Activated CD8-positive, alpha-beta memory T cell treated with anti-CD3 and anti-CD28 coated beads, Interleukin-2, amount 50 U/mL, for 48 hours (primary cell): ENCODE data around the gene GBP6.
"Not testable (repeated sequence)": the region's sequence is repeated elsewhere in the genome, so short reads cannot be mapped to it uniquely, and the experiment has no call there.

Experiments used
- DNase-seq: peaks from one replicate; pipeline ENCODE4 v3.0.0-alpha.2; 2020

GBP6 gene

GRCh38 chr1:89369331-89369730 lies 5.5 kb downstream of the GBP6 start:
- no peak for DNase-seq

GRCh38 chr1:89373810-89374209 lies 10.0 kb downstream of the GBP6 start:
- not testable (repeated sequence) for DNase-seq

GRCh38 chr1:89378001-89378400 lies 14.1 kb downstream of the GBP6 start:
- no peak for DNase-seq

- no peak for DNase-seq
These were observed 17.8 kb downstream of the GBP6 start for GRCh38 chr1:89381618-89382017.

- no peak for DNase-seq
These were observed 18.6 kb downstream of the GBP6 start for GRCh38 chr1:89382479-89382878.

GRCh38 chr1:89383185-89383584 lies 19.3 kb downstream of the GBP6 start:
- DNase-seq, result no peak

GRCh38 chr1:89390707-89391106 lies 26.8 kb downstream of the GBP6 start:
- DNase-seq, result no peak

- DNase-seq, result no peak
These were observed 27.8 kb downstream of the GBP6 start for GRCh38 chr1:89391686-89392085.

- DNase-seq, result no peak
These were observed 31.0 kb downstream of the GBP6 start for GRCh38 chr1:89394851-89395250.

- DNase-seq, result no peak
These were observed 33.0 kb downstream of the GBP6 start for GRCh38 chr1:89396902-89397301.

- no peak for DNase-seq
These were observed 41.5 kb downstream of the GBP6 start for GRCh38 chr1:89405275-89405929.

GRCh38 chr1:89407360-89407759 lies 43.5 kb downstream of the GBP6 start:
- no peak for DNase-seq

- not testable (repeated sequence) for DNase-seq
These were observed 43.9 kb downstream of the GBP6 start for GRCh38 chr1:89407768-89408167.

- DNase-seq, result no peak
These were observed 61.2 kb downstream of the GBP6 start for GRCh38 chr1:89425056-89425455.

- DNase-seq, result no peak
These were observed 65.2 kb downstream of the GBP6 start for GRCh38 chr1:89429062-89429461.

- not testable (repeated sequence) for DNase-seq
These were observed 65.8 kb downstream of the GBP6 start for GRCh38 chr1:89429681-89430080.

- no peak for DNase-seq
These were observed 69.6 kb downstream of the GBP6 start for GRCh38 chr1:89433421-89433820.

- not testable (repeated sequence) for DNase-seq
These were observed 70.4 kb downstream of the GBP6 start for GRCh38 chr1:89434058-89434780.
